ENCODE data around the gene INTS4. TPM values are rescaled to one million over a fixed set of nuclear protein-coding genes. Genes with fewer than 3 reads are reported as not detected.
"Not testable (repeated sequence)": the region's sequence is repeated elsewhere in the genome, so short reads cannot be mapped to it uniquely, and the experiment has no call there.

The INTS4 gene
- total RNA-seq = 10 to 100 TPM; 45.5 to 46.0 TPM

GRCh38 chr11:77994434-77995362, at the start of gene INTS4:
Gene INTS4 (minus strand): TSS chr11:77994668. CDS start chr11:77994643, 25 bp downstream.
- peak within 1 kb of the TSS; percentile 91 for H3K27ac Mint-ChIP-seq
- H3K27me3 Mint-ChIP-seq (ENCODE audit: low read depth) = no peaks in the 10 kb centered on the region
- DNase-seq = peak; percentile 99
- no peaks in the 10 kb centered on the region for H3K9me3 Mint-ChIP-seq
- peak within 1 kb of the TSS; percentile 83 for H3K4me3 Mint-ChIP-seq
- intact Hi-C loops (cut with micrococcal nuclease) = loop anchor here (1.0 to 10.0 kb wide), 12 partner anchors 52 to 1550 kb away; partner anchors contain the start of genes ALG8, CLNS1A, EMSY and GAB2
- peaks cover 17% of the 10 kb centered on the region for H3K4me1 Mint-ChIP-seq (ENCODE audit: low read depth)
- peaks cover 4% of the 10 kb centered on the region for H3K36me3 Mint-ChIP-seq (ENCODE audit: low read depth)
- CTCF ChIA-PET = interaction anchor here (0.6 to 1.3 kb wide), 5 partner anchors 10 to 570 kb away, joined by 3 to 11 read pairs (median 3); partner anchors contain the start of gene NDUFC2

GRCh38 chr11:78041843-78042440, 47.5 kb upstream of the INTS4 start:
- Mint-ChIP-seq H3K27ac (no peak overlapping the region), H3K9me3 (no peaks in the 10 kb centered on the region), H3K4me1 (ENCODE audit: low read depth) (peaks cover 20% of the 10 kb centered on the region), H3K27me3 (ENCODE audit: low read depth) (no peaks in the 10 kb centered on the region), H3K36me3 (ENCODE audit: low read depth) (no peaks in the 10 kb centered on the region), H3K4me3 (no peak overlapping the region)
- CTCF ChIA-PET = no interaction called here
- no peak for DNase-seq
- intact Hi-C loops (cut with micrococcal nuclease) = no loop called here

- intact Hi-C loops (cut with micrococcal nuclease); H3K27ac Mint-ChIP-seq; H3K27me3 Mint-ChIP-seq (ENCODE audit: low read depth); H3K36me3 Mint-ChIP-seq (ENCODE audit: low read depth); H3K4me3 Mint-ChIP-seq; H3K9me3 Mint-ChIP-seq; CTCF ChIA-PET; DNase-seq: not testable (repeated sequence)
- peaks cover 18% of the 10 kb centered on the region for H3K4me1 Mint-ChIP-seq (ENCODE audit: low read depth)
These were observed 46.9 kb upstream of the INTS4 start for GRCh38 chr11:78041380-78041719.

- no peaks in the 10 kb centered on the region for H3K27me3 Mint-ChIP-seq (ENCODE audit: low read depth)
- H3K4me3 Mint-ChIP-seq = no peak overlapping the region
- intact Hi-C loops (cut with micrococcal nuclease) = no loop called here
- H3K27ac Mint-ChIP-seq = no peak overlapping the region
- DNase-seq = peak; percentile 16
- H3K9me3 Mint-ChIP-seq = no peaks in the 10 kb centered on the region
- CTCF ChIA-PET = no interaction called here
- no peaks in the 10 kb centered on the region for H3K36me3 Mint-ChIP-seq (ENCODE audit: low read depth)
- peaks cover 14% of the 10 kb centered on the region for H3K4me1 Mint-ChIP-seq (ENCODE audit: low read depth)
These were observed 46.4 kb upstream of the INTS4 start for GRCh38 chr11:78040691-78041379.

- intact Hi-C loops (cut with micrococcal nuclease) = no loop called here
- Mint-ChIP-seq H3K4me3 (peak overlapping the region; percentile 17), H3K9me3 (no peaks in the 10 kb centered on the region), H3K27me3 (ENCODE audit: low read depth) (no peaks in the 10 kb centered on the region), H3K36me3 (ENCODE audit: low read depth) (no peaks in the 10 kb centered on the region), H3K27ac (no peak overlapping the region), H3K4me1 (ENCODE audit: low read depth) (peaks cover 11% of the 10 kb centered on the region)
- DNase-seq = peak; percentile 32
- CTCF ChIA-PET = no interaction called here
These were observed 45.6 kb upstream of the INTS4 start for GRCh38 chr11:78039919-78040671.

GRCh38 chr11:78039391-78039918, 45.0 kb upstream of the INTS4 start:
- no peak for DNase-seq
- Mint-ChIP-seq H3K27me3 (ENCODE audit: low read depth) (no peaks in the 10 kb centered on the region), H3K4me3 (no peak overlapping the region), H3K36me3 (ENCODE audit: low read depth) (no peaks in the 10 kb centered on the region), H3K27ac (no peak overlapping the region), H3K9me3 (no peaks in the 10 kb centered on the region), H3K4me1 (ENCODE audit: low read depth) (peaks cover 11% of the 10 kb centered on the region)
- intact Hi-C loops (cut with micrococcal nuclease) = no loop called here
- CTCF ChIA-PET = no interaction called here

- H3K36me3 Mint-ChIP-seq (ENCODE audit: low read depth) = no peaks in the 10 kb centered on the region
- intact Hi-C loops (cut with micrococcal nuclease) = no loop called here
These were observed 44.3 kb upstream of the INTS4 start for GRCh38 chr11:78038697-78039313.

GRCh38 chr11:78037825-78038620, 43.6 kb upstream of the INTS4 start:
- H3K27me3 Mint-ChIP-seq (ENCODE audit: low read depth) = no peaks in the 10 kb centered on the region
- no peak overlapping the region for H3K4me3 Mint-ChIP-seq
- peaks cover 11% of the 10 kb centered on the region for H3K4me1 Mint-ChIP-seq (ENCODE audit: low read depth)
- no peaks in the 10 kb centered on the region for H3K36me3 Mint-ChIP-seq (ENCODE audit: low read depth)
- CTCF ChIA-PET = interaction anchor here (1.0 kb wide), 1 partner anchor 8 kb away, joined by 3 read pairs; no protein-coding TSS in a partner anchor
- no peaks in the 10 kb centered on the region for H3K9me3 Mint-ChIP-seq
- H3K27ac Mint-ChIP-seq = no peak overlapping the region
- intact Hi-C loops (cut with micrococcal nuclease) = no loop called here
- DNase-seq = no peak

More at GRCh38 chr11:78038697-78039313, 44.3 kb upstream of the INTS4 start:
- Mint-ChIP-seq H3K9me3 (no peaks in the 10 kb centered on the region), H3K27ac (no peak overlapping the region), H3K4me3 (no peak overlapping the region), H3K4me1 (ENCODE audit: low read depth) (peaks cover 11% of the 10 kb centered on the region), H3K27me3 (ENCODE audit: low read depth) (no peaks in the 10 kb centered on the region)
- DNase-seq = no peak
- CTCF ChIA-PET = no interaction called here

GRCh38 chr11:78037056-78037455, 42.6 kb upstream of the INTS4 start:
- no peak overlapping the region for H3K27ac Mint-ChIP-seq
- CTCF ChIA-PET = interaction anchor here (1.0 to 2.3 kb wide), 2 partner anchors 9 kb away, joined by 3 to 11 read pairs; no protein-coding TSS in a partner anchor
- DNase-seq = no peak
- no peaks in the 10 kb centered on the region for H3K9me3 Mint-ChIP-seq
- intact Hi-C loops (cut with micrococcal nuclease) = no loop called here
- no peaks in the 10 kb centered on the region for H3K27me3 Mint-ChIP-seq (ENCODE audit: low read depth)
- no peaks in the 10 kb centered on the region for H3K36me3 Mint-ChIP-seq (ENCODE audit: low read depth)
- H3K4me3 Mint-ChIP-seq = no peak overlapping the region
- peaks cover 11% of the 10 kb centered on the region for H3K4me1 Mint-ChIP-seq (ENCODE audit: low read depth)

- no peaks in the 10 kb centered on the region for H3K36me3 Mint-ChIP-seq (ENCODE audit: low read depth)
- peaks cover 11% of the 10 kb centered on the region for H3K4me1 Mint-ChIP-seq (ENCODE audit: low read depth)
- no peaks in the 10 kb centered on the region for H3K27me3 Mint-ChIP-seq (ENCODE audit: low read depth)
- no peak for DNase-seq
- CTCF ChIA-PET = interaction anchor here (0.7 to 2.3 kb wide), 2 partner anchors 9 to 490 kb away, joined by 4 to 11 read pairs; no protein-coding TSS in a partner anchor
- H3K4me3 Mint-ChIP-seq = no peak overlapping the region
- no peaks in the 10 kb centered on the region for H3K9me3 Mint-ChIP-seq
- intact Hi-C loops (cut with micrococcal nuclease) = no loop called here
- H3K27ac Mint-ChIP-seq = no peak overlapping the region
These were observed 41.8 kb upstream of the INTS4 start for GRCh38 chr11:78036313-78036712.

GRCh38 chr11:78034623-78035022, 40.2 kb upstream of the INTS4 start:
- intact Hi-C loops (cut with micrococcal nuclease) = no loop called here
- DNase-seq = no peak
- no peaks in the 10 kb centered on the region for H3K27me3 Mint-ChIP-seq (ENCODE audit: low read depth)
- CTCF ChIA-PET = interaction anchor here (2.3 kb wide), 1 partner anchor 11 kb away, joined by 11 read pairs; no protein-coding TSS in a partner anchor
- no peaks in the 10 kb centered on the region for H3K36me3 Mint-ChIP-seq (ENCODE audit: low read depth)
- H3K27ac Mint-ChIP-seq = no peak overlapping the region
- peaks cover 3% of the 10 kb centered on the region for H3K4me1 Mint-ChIP-seq (ENCODE audit: low read depth)
- no peak overlapping the region for H3K4me3 Mint-ChIP-seq
- no peaks in the 10 kb centered on the region for H3K9me3 Mint-ChIP-seq

Data from activated naive CD4-positive, alpha-beta T cell treated with anti-CD3 and anti-CD28 coated beads for 36 hours (primary cell).